H1 (cell line): ENCODE results near the gene PIK3R3. TPM values are rescaled to one million over a fixed set of nuclear protein-coding genes. Genes with fewer than 3 reads are reported as not detected.

Experiments
- GTF2F1 ChIP-seq: IDR thresholded peaks from 2 replicates; pipeline ENCODE4 v1.6.1; 2012; ENCODE audit warnings: low read depth, low read length, improper control_type of control experiment, borderline replicate concordance
- POU5F1 ChIP-seq: IDR thresholded peaks from 2 replicates; pipeline ENCODE4 v1.6.1; 2011; ENCODE audit warnings: low read depth, mild to moderate bottlenecking, low read length, moderate library complexity
- RAD21 ChIP-seq, 2 experiments: IDR thresholded peaks in 1 of 2; conservative IDR thresholded peaks in 1 of 2; 2 replicates each; pipeline ENCODE4 v1.6.1; 2011; ENCODE audit warnings: low read depth in 2 of 2, low read length in 2 of 2, improper control_type of control experiment in 1 of 2, inconsistent platforms in 1 of 2, mild to moderate bottlenecking in 1 of 2, moderate library complexity in 1 of 2
- SP2 ChIP-seq: IDR thresholded peaks from 2 replicates; pipeline ENCODE4 v1.6.1; 2012; ENCODE audit warnings: mild to moderate bottlenecking, low read length, inconsistent platforms
- TAF1 ChIP-seq: IDR thresholded peaks from 2 replicates; pipeline ENCODE4 v1.6.1; 2011; ENCODE audit warnings: mild to moderate bottlenecking, low read depth, low read length
- TEAD4 ChIP-seq: IDR thresholded peaks from 2 replicates; pipeline ENCODE4 v1.6.1; 2012; ENCODE audit warnings: low read depth, low read length, inconsistent platforms, mixed read lengths
- polyA plus RNA-seq, 7 experiments: library from polyadenylated mRNA; depleted of rRNA in 3 of 7; stranded (reverse) in 5 of 7; unstranded in 2 of 7; fragments of >200 nt in 5 of 7; fragments of 200-250 nt in 2 of 7; gene quantifications; 1 replicate in 5 of 7; 2 replicates in 1 of 7; 4 replicates in 1 of 7; pipeline versions ENCODE4 v1.2.1 to v1.2.3, GENCODE V29; 2011 to 2013; ENCODE audit warnings: missing spikeins in 2 of 7, mixed read lengths in 2 of 7
- total RNA-seq: library from RNA; stranded (reverse); fragmentation: NEBNext Ultra II Directional; extraction: Animal tissue kit (Norgen Biotek cat#: 25700); gene quantifications from 2 replicates; pipeline ENCODE4 v1.2.1, GENCODE V29; 2021
- TF ChIP-seq, protein P1 (sequence below): IDR thresholded peaks from 2 replicates; pipeline ENCODE4 v1.6.1; 2011; ENCODE audit warnings: low read depth, mild to moderate bottlenecking, low read length; ENCODE audit not compliant: insufficient read depth

The PIK3R3 gene
- total and polyA plus RNA-seq, 2 of the 8 experiments (the other 6 are each of a cell fraction or from before 2014, with no cell fraction given) = 5.3 to 13.6 TPM

DNA sequence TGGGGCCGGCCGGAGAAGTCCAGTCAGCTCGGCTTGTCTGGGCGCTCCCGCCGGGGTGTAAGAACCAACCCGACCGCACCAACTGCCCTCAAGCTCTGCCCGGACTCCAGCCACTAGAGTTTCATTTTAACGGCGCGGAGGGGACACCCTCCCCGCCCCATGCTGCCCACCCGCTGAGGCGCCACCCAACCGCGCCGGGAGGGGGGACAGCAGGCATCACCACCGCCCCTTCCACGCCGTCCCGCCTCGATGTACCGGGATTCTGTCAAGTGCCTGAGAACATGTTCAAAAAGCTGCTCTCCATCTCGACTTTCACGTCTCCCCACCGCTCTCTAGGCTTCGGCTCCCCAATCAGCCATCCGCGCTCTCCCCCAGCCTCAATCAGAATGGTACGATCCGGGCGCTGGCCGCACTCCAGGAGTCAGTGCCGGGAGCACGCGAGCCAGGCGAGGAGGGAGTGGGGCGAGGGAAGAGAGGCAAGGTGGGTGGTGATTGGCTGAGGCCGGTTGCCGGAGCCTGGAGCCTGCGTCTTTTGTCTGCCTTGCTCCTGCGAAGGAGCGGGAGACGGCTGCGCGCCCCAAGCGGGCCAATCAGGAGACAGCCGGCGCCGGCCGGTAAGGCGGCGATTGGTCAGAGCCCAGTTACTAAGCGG lies at the start of gene PIK3R3 (continued):
- no peak for TF ChIP-seq RAD21 (IDR thresholded peaks at IDR 0.05 in 1 of 2, conservative IDR thresholded peaks at IDR 0.05 in 1 of 2; ENCODE audit: low read depth in 2 of 2, low read length in 2 of 2)
- no peak for TF ChIP-seq POU5F1
- no peak for TF ChIP-seq TEAD4
- no peak for TF ChIP-seq SP2
- peak; percentile 98 for TF ChIP-seq TAF1
- TF ChIP-seq GTF2F1 = no peak
- TF ChIP-seq, protein P1, sequence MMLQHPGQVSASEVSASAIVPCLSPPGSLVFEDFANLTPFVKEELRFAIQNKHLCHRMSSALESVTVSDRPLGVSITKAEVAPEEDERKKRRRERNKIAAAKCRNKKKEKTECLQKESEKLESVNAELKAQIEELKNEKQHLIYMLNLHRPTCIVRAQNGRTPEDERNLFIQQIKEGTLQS = no peak
- TF ChIP-seq, all 59 proteins: peak for 24
